Measurements from ENCODE around the gene ANKRD39.
A peak's percentile ranks its signal among the peaks of the same experiment; 100 is the strongest.

Gene ANKRD39

GRCh38 chr2:96821113-96821675 lies 36.6 kb downstream of the ANKRD39 start:
- TF ChIP-seq CTCF (conservative IDR thresholded peaks at IDR 0.05): no peak
- no peak overlapping the region for H3K27ac ChIP-seq

GRCh38 chr2:96819876-96820511 lies 37.8 kb downstream of the ANKRD39 start:
- no peak for TF ChIP-seq CTCF (conservative IDR thresholded peaks at IDR 0.05)
- peak overlapping the region; percentile 91 for H3K27ac ChIP-seq

- peak overlapping the region; percentile 91 for H3K27ac ChIP-seq
Observed at GRCh38 chr2:96819128-96819875, 38.5 kb downstream of the ANKRD39 start.

GRCh38 chr2:96817882-96818281 lies 39.9 kb downstream of the ANKRD39 start:
- TF ChIP-seq CTCF (conservative IDR thresholded peaks at IDR 0.05): no peak
- H3K27ac ChIP-seq: peak overlapping the region; percentile 91; the same call in 1 of the 2 replicates

More at GRCh38 chr2:96819128-96819875, 38.5 kb downstream of the ANKRD39 start:
- TF ChIP-seq CTCF (conservative IDR thresholded peaks at IDR 0.05): no peak

- H3K27ac ChIP-seq: peak overlapping the region; percentile 91
- no peak for TF ChIP-seq CTCF (conservative IDR thresholded peaks at IDR 0.05)
Observed at GRCh38 chr2:96816836-96817702, 40.7 kb downstream of the ANKRD39 start.

- TF ChIP-seq CTCF (conservative IDR thresholded peaks at IDR 0.05): peak; percentile 55
- H3K27ac ChIP-seq: peak within 1 kb of the TSS; percentile 91
Observed at GRCh38 chr2:96816127-96816835, 41.5 kb downstream of the ANKRD39 start, which contains the start of gene CNNM3. CNNM3 (plus strand) TSS chr2:96816268; CDS start chr2:96816278, 10 bp downstream.

Measured in VCaP (cell line).